Breast epithelium (tissue), 4 donors: ENCODE results near the gene POLR1C. TPM values are rescaled to one million over a fixed set of nuclear protein-coding genes. Genes with fewer than 3 reads are reported as not detected.

Source experiments
- DNase-seq, 2 donors: peaks; one replicate each; pipeline ENCODE4 v3.0.0-alpha.2; 2019; ENCODE audit warnings: low spot score in 2 of 2
- H3K27ac ChIP-seq, 2 donors: fragments of 200-600 bp; sonication (generic) in 1 of 2; one replicate each; pipeline ENCODE4 v1.5.1; 2016 to 2019; ENCODE audit warnings: mild to moderate bottlenecking in 1 of 2
- H3K27me3 ChIP-seq, 2 donors: fragments of 200-600 bp; sonication (generic) in 1 of 2; one replicate each; pipeline versions ENCODE4 v1.5.1 to v1.6.0; 2017 to 2019; ENCODE audit warnings: control low read depth in 1 of 2, mild to moderate bottlenecking in 1 of 2
- H3K36me3 ChIP-seq: fragments of 200-600 bp; one replicate; pipeline ENCODE4 v1.5.1; 2019
- H3K4me1 ChIP-seq, 2 donors: fragments of 200-600 bp; sonication (generic); one replicate each; pipeline ENCODE4 v1.5.1; 2016 to 2019; ENCODE audit warnings: control low read depth in 1 of 2
- H3K4me3 ChIP-seq, 3 donors: fragments of 200-600 bp; sonication (generic); 1 replicate in 2 of 3; 2 replicates in 1 of 3; pipeline ENCODE4 v1.5.1; 2016 to 2019; ENCODE audit warnings: mild to moderate bottlenecking in 3 of 3, moderate library complexity in 2 of 3
- H3K9me3 ChIP-seq, 2 donors: fragments of 200-600 bp; sonication (generic) in 1 of 2; one replicate each; pipeline ENCODE4 v1.5.1; 2016 to 2019; ENCODE audit warnings: control low read depth in 1 of 2
- POLR2A ChIP-seq: fragments of 450-650 bp; IDR thresholded peaks from one replicate; pipeline ENCODE4 v1.6.1; 2016; ENCODE audit warnings: antibody characterized with exemption, mild to moderate bottlenecking, moderate library complexity
- POLR2AphosphoS5 ChIP-seq, 3 donors: sonication (generic); formaldehyde crosslinking; IDR thresholded peaks; one replicate each; pipeline ENCODE4 v1.6.1; 2017; ENCODE audit warnings: antibody characterized with exemption in 3 of 3
- intact Hi-C: fragments of 100-400 bp; cut with DNase I; formaldehyde crosslinking; loops from one replicate; pipeline ENCODE4 v1.15.1; 2023; ENCODE audit warnings: low total_unique reads
- total RNA-seq, 3 donors: library from RNA; depleted of rRNA; stranded (reverse); fragments of >200 nt; gene quantifications; one replicate each; pipeline ENCODE4 v1.1.0, GENCODE V29; 2016
- TF ChIP-seq, protein P1 (sequence below), 3 donors: fragments of 450-650 bp; IDR thresholded peaks; one replicate each; pipeline ENCODE4 v1.5.1; 2016 to 2017; ENCODE audit warnings: antibody characterized with exemption in 3 of 3, mild to moderate bottlenecking in 3 of 3, moderate library complexity in 3 of 3

Gene POLR1C
- total RNA-seq, 3 donors from 2014 or later: 18.9 to 38.8 (median 38.7) TPM

DNA sequence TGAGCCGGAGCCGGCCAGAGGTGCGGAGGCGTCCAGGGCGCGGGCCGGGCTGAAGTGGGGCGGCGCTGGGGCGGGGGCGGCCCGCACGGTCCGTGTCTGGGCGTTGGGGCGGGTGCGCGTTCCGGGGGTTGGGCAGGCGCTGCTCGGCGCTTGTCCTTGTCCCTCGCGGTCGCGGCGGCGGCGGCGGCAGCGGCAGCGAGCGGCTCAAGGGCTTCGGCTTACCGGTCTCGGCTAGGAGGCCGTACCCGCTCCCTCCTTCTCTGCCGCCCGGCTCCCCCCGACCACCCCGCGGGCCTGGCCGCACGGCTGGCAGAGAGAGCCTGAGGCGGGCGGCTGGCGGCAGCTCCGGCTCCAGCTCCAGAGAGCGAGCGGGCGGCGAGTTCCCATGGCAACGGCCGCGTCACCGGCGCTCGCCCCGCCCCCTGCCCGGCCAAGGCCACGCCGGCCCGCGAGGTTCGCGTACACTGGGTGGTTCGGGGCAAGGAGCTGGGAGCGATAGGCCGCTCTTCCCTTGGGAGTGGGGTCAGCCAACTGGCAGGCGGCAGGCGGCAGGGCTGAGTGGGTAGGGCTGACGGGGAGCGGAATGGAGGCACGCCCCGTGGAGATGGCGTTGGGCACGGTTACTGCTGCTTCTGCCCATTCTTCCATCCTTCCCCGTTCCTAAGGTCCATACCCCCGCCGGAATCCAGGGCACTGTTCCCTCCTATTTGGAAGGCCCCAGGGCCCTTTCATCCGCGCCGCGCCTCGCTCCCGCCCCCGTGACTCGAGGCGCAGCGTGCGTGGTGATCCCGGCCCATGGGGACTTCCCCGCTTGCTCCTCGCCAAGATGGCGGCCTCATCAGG, 6.7 kb upstream of the POLR1C start, which contains the start of gene LRRC73:
Gene LRRC73, minus strand, starts transcription at position 363 of the 843 bp plus-strand sequence. CDS start 561 bp downstream, outside the sequence.
- Histone ChIP-seq H3K27me3 (no peaks in the 10 kb centered on the region), H3K36me3 (peaks cover 16% of the 10 kb centered on the region), H3K9me3 (no peaks in the 10 kb centered on the region), H3K27ac (peak within 1 kb of the TSS; percentile 49 to 72), H3K4me3 (peak within 1 kb of the TSS; percentile 60 to 76 (median 68)), H3K4me1 (peaks cover 2 to 6% of the 10 kb centered on the region in 2 donors)
- DNase-seq: peak; percentile 67 to 75
- TF ChIP-seq POLR2AphosphoS5 (IDR thresholded peaks at IDR 0.05) (peak in 1 of 3 donors; percentile 61), POLR2A (no peak)
- intact Hi-C loops: loop anchor here (10.0 kb wide), 2 partner anchors 55 to 145 kb away; partner anchors contain the start of genes DLK2 and ZNF318

GRCh38 chr6:43510827-43511163, 6.1 kb upstream of the POLR1C start:
- intact Hi-C loops: no loop called here
- Histone ChIP-seq H3K9me3 (no peaks in the 10 kb centered on the region), H3K36me3 (peaks cover 16% of the 10 kb centered on the region), H3K27me3 (no peaks in the 10 kb centered on the region), H3K27ac (peak overlapping the region; percentile 49 to 72), H3K4me3 (peak overlapping the region; percentile 60 to 76 (median 68)), H3K4me1 (peaks cover 8 to 12% of the 10 kb centered on the region in 2 donors)
- TF ChIP-seq POLR2AphosphoS5 (IDR thresholded peaks at IDR 0.05) (no peak), POLR2A (no peak)
- TF ChIP-seq, protein P1, sequence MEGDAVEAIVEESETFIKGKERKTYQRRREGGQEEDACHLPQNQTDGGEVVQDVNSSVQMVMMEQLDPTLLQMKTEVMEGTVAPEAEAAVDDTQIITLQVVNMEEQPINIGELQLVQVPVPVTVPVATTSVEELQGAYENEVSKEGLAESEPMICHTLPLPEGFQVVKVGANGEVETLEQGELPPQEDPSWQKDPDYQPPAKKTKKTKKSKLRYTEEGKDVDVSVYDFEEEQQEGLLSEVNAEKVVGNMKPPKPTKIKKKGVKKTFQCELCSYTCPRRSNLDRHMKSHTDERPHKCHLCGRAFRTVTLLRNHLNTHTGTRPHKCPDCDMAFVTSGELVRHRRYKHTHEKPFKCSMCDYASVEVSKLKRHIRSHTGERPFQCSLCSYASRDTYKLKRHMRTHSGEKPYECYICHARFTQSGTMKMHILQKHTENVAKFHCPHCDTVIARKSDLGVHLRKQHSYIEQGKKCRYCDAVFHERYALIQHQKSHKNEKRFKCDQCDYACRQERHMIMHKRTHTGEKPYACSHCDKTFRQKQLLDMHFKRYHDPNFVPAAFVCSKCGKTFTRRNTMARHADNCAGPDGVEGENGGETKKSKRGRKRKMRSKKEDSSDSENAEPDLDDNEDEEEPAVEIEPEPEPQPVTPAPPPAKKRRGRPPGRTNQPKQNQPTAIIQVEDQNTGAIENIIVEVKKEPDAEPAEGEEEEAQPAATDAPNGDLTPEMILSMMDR (IDR thresholded peaks at IDR 0.05): no peak
- DNase-seq: no peak

- peaks cover 16% of the 10 kb centered on the region for H3K36me3 ChIP-seq
- H3K27me3 ChIP-seq: no peaks in the 10 kb centered on the region
- H3K4me1 ChIP-seq: peaks cover 11 to 15% of the 10 kb centered on the region in 2 donors
- no peaks in the 10 kb centered on the region for H3K9me3 ChIP-seq
- no peak for TF ChIP-seq POLR2A
- TF ChIP-seq, protein P1 (IDR thresholded peaks at IDR 0.05): no peak
- DNase-seq: no peak
- no peak overlapping the region for H3K4me3 ChIP-seq
- intact Hi-C loops: no loop called here
- no peak overlapping the region for H3K27ac ChIP-seq
Observed at GRCh38 chr6:43511824-43512415, 5.0 kb upstream of the POLR1C start.

- H3K4me1 ChIP-seq: peaks cover 14 to 15% of the 10 kb centered on the region in 2 donors
- H3K27ac ChIP-seq: peak overlapping the region in 1 of 2 donors; percentile 94
- DNase-seq: no peak
- peak overlapping the region; percentile 91 to 98 (median 95) for H3K4me3 ChIP-seq
- H3K9me3 ChIP-seq: no peaks in the 10 kb centered on the region
- H3K27me3 ChIP-seq: no peaks in the 10 kb centered on the region
- TF ChIP-seq POLR2AphosphoS5 (IDR thresholded peaks at IDR 0.05) (no peak), POLR2A (no peak)
- TF ChIP-seq, protein P1 (IDR thresholded peaks at IDR 0.05): no peak
- intact Hi-C loops: no loop called here
- peaks cover 16% of the 10 kb centered on the region for H3K36me3 ChIP-seq
Observed at GRCh38 chr6:43515808-43516207, 1.1 kb upstream of the POLR1C start.

DNA sequence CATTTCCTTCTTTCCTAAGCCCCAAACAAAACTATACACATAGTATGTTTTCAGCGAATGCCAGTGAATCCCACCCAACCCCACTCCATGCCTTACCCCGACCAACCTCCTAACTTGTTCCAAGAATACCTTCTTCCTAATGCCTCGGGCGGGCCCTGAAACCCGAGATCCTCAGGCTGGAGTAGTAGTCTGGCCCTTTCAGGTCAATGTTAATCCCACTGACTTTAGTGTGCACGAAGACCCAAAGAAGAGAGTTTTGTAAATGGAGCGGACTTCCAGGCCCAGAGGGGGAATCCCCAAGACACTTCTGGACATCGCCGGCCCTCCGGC, 557 bp upstream of the POLR1C start:
- Histone ChIP-seq H3K36me3 (peaks cover 16% of the 10 kb centered on the region), H3K27ac (peak overlapping the region; percentile 89 to 94), H3K9me3 (no peaks in the 10 kb centered on the region), H3K4me1 (peaks cover 14 to 15% of the 10 kb centered on the region in 2 donors), H3K4me3 (peak overlapping the region; percentile 91 to 98 (median 95)), H3K27me3 (no peaks in the 10 kb centered on the region)
- no peak for DNase-seq
- intact Hi-C loops: no loop called here
- TF ChIP-seq, protein P1 (IDR thresholded peaks at IDR 0.05): no peak
- TF ChIP-seq POLR2A: no peak
- no peak for TF ChIP-seq POLR2AphosphoS5 (IDR thresholded peaks at IDR 0.05)
